Stimulated activated CD4-positive, alpha-beta T cell treated with anti-CD3 and anti-CD28 coated beads, TNF-alpha, amount 100 ng/mL, for 4 hours (primary cell): ENCODE measurements around the gene CACNA2D2.

Experiments used
- DNase-seq, 3 experiments: peaks; one replicate each; pipeline ENCODE4 v3.0.0-alpha.2; 2020; ENCODE audit warnings: low read depth in 3 of 3

The CACNA2D2 gene

GRCh38 chr3:50371133-50371685 is 132.2 kb downstream of the CACNA2D2 start:
- no peak for DNase-seq

- no peak for DNase-seq
Observed at GRCh38 chr3:50370594-50370993, 132.8 kb downstream of the CACNA2D2 start.

GRCh38 chr3:50369012-50369670 is 134.3 kb downstream of the CACNA2D2 start:
- DNase-seq = no peak

- no peak for DNase-seq
Observed at GRCh38 chr3:50365842-50366220, 137.6 kb downstream of the CACNA2D2 start.

- DNase-seq = peak; percentile 87 to 91 (median 89)
Observed at GRCh38 chr3:50365080-50365841, 138.2 kb downstream of the CACNA2D2 start.

GRCh38 chr3:50364573-50365079 is 138.8 kb downstream of the CACNA2D2 start:
- DNase-seq = no peak

GRCh38 chr3:50359760-50360110 is 143.7 kb downstream of the CACNA2D2 start:
- no peak for DNase-seq

- DNase-seq = peak; percentile 74 to 93 (median 91)
Observed at GRCh38 chr3:50358911-50359759, 144.3 kb downstream of the CACNA2D2 start, which contains the start of gene TMEM115. TSS of gene TMEM115 (minus strand) at chr3:50359521. CDS start at chr3:50359063, 458 bp downstream.

- DNase-seq = no peak
Observed at GRCh38 chr3:50358355-50358910, 145.0 kb downstream of the CACNA2D2 start.

- DNase-seq = no peak
Observed at GRCh38 chr3:50357481-50357880, 146.0 kb downstream of the CACNA2D2 start.

- no peak for DNase-seq
Observed at GRCh38 chr3:50356553-50356952, 146.9 kb downstream of the CACNA2D2 start.

- no peak for DNase-seq
Observed at GRCh38 chr3:50355829-50356552, 147.4 kb downstream of the CACNA2D2 start.

GRCh38 chr3:50354850-50355249 is 148.6 kb downstream of the CACNA2D2 start:
- DNase-seq = no peak

- DNase-seq = no peak
Observed at GRCh38 chr3:50354186-50354764, 149.2 kb downstream of the CACNA2D2 start.

- DNase-seq = no peak
Observed at GRCh38 chr3:50353245-50354004, 150.0 kb downstream of the CACNA2D2 start.

- no peak for DNase-seq
Observed at GRCh38 chr3:50352781-50353180, 150.7 kb downstream of the CACNA2D2 start.

GRCh38 chr3:50351323-50351697 is 152.1 kb downstream of the CACNA2D2 start:
- no peak for DNase-seq

- DNase-seq = peak; percentile 98 to 99 (median 99)
Observed at GRCh38 chr3:50350527-50351322, 152.7 kb downstream of the CACNA2D2 start, which contains the start of the genes CYB561D2 and NPRL2. TSS of gene CYB561D2 (plus strand) at chr3:50350862. CDS start at chr3:50351434, 572 bp downstream. TSS of gene NPRL2 (minus strand) at chr3:50350775. CDS start at chr3:50350652, 123 bp downstream.

GRCh38 chr3:50350213-50350526 is 153.3 kb downstream of the CACNA2D2 start:
- DNase-seq = no peak
